Gastrocnemius medialis (tissue), 4 donors: ENCODE data around the gene CDR2. TPM values are rescaled to one million over a fixed set of nuclear protein-coding genes. Genes with fewer than 3 reads are reported as not detected.

Source experiments
- ATAC-seq, 2 donors: fragments of 150-250 bp; one replicate each; pipeline ENCODE4 v1.9.1; 2016
- DNase-seq, 2 donors: peaks; one replicate each; pipeline ENCODE4 v3.0.0-alpha.2; 2019
- H3K27ac ChIP-seq, 4 donors: fragments of 200-600 bp; sonication (generic); 1 replicate in 1 of 4; 2 replicates in 3 of 4; pipeline ENCODE4 v1.5.1; 2016 to 2018; ENCODE audit warnings: mild to moderate bottlenecking in 2 of 4, moderate library complexity in 1 of 4
- H3K27me3 ChIP-seq, 3 donors: fragments of 200-600 bp; sonication (generic) in 2 of 3; 1 replicate in 1 of 3; 2 replicates in 2 of 3; pipeline versions ENCODE4 v1.5.1 to v1.6.0; 2016 to 2019; ENCODE audit warnings: mild to moderate bottlenecking in 1 of 3, moderate library complexity in 1 of 3
- H3K36me3 ChIP-seq, 2 donors: fragments of 200-600 bp; sonication (generic) in 1 of 2; one replicate each; pipeline ENCODE4 v1.5.1; 2017 to 2018
- H3K4me1 ChIP-seq, 2 donors: fragments of 200-600 bp; sonication (generic) in 1 of 2; one replicate each; pipeline ENCODE4 v1.5.1; 2016 to 2017; ENCODE audit warnings: mild to moderate bottlenecking in 2 of 2
- H3K4me3 ChIP-seq, 4 donors: fragments of 200-600 bp; sonication (generic) in 3 of 4; 1 replicate in 1 of 4; 2 replicates in 3 of 4; pipeline ENCODE4 v1.5.1; 2016 to 2019; ENCODE audit warnings: mild to moderate bottlenecking in 2 of 4
- H3K9me3 ChIP-seq, 3 donors: fragments of 200-600 bp; sonication (generic) in 2 of 3; 1 replicate in 1 of 3; 2 replicates in 2 of 3; pipeline ENCODE4 v1.5.1; 2016 to 2019
- CTCF ChIP-seq, 5 experiments: fragments of 450-650 bp in 3 of 5; fragments of 200-600 bp in 2 of 5; sonication (generic) in 2 of 5; IDR thresholded peaks in 4 of 5; conservative IDR thresholded peaks in 1 of 5; 1 replicate in 4 of 5; 2 replicates in 1 of 5; pipeline ENCODE4 v1.5.1; 2016 to 2019; ENCODE audit warnings: antibody characterized with exemption in 5 of 5, mild to moderate bottlenecking in 3 of 5, moderate library complexity in 3 of 5
- POLR2A ChIP-seq, 2 donors: fragments of 450-650 bp; IDR thresholded peaks; one replicate each; pipeline ENCODE4 v1.6.1; 2017; ENCODE audit warnings: antibody characterized with exemption in 2 of 2, mild to moderate bottlenecking in 2 of 2, moderate library complexity in 2 of 2
- in situ Hi-C, 4 donors: fragments of 200-750 bp; cut with MboI; loops; one replicate each; pipeline versions ENCODE4 v1.15.0 to v1.8.0; 2017; ENCODE audit warnings: low sequenced_read_pairs in 4 of 4
- intact Hi-C: fragments of 100-400 bp; cut with DNase I; formaldehyde crosslinking; loops from one replicate; pipeline ENCODE4 v1.15.1; 2023; ENCODE audit warnings: low total_unique reads
- total RNA-seq, 4 donors: library from RNA; depleted of rRNA; stranded (reverse); fragments of >200 nt; gene quantifications; one replicate each; pipeline versions ENCODE4 v1.1.0 to v1.2.3, GENCODE V29; 2016

Gene CDR2
- total RNA-seq, 4 donors from 2014 or later: 4.1 to 7.6 (median 7.3) TPM

- in situ Hi-C loops (loop anchor here in 1 of 4 donors (25.0 kb wide), 1 partner anchor 1150 kb away; no protein-coding TSS in a partner anchor), intact Hi-C loops (no loop called here)
- no peaks in the 10 kb centered on the region for H3K27me3 ChIP-seq
- peaks cover 0 to 54% of the 10 kb centered on the region in 2 donors for H3K36me3 ChIP-seq
- TF ChIP-seq CTCF (IDR thresholded peaks at IDR 0.05 in 4 of 5, conservative IDR thresholded peaks at IDR 0.05 in 1 of 5) (no peak), POLR2A (IDR thresholded peaks at IDR 0.05) (no peak)
- H3K4me3 ChIP-seq: no peak overlapping the region
- peaks cover 0 to 5% (median 0%) of the 10 kb centered on the region in 3 donors for H3K9me3 ChIP-seq
- ATAC-seq: no peak
- no peak for DNase-seq
- no peaks in the 10 kb centered on the region for H3K4me1 ChIP-seq
- no peak overlapping the region for H3K27ac ChIP-seq
Measured at GRCh38 chr16:22337045-22337444, 37.4 kb downstream of the CDR2 start.

- Histone ChIP-seq H3K9me3 (peaks cover 0 to 5% (median 0%) of the 10 kb centered on the region in 3 donors), H3K4me3 (no peak overlapping the region), H3K27ac (no peak overlapping the region), H3K36me3 (peaks cover 0 to 58% of the 10 kb centered on the region in 2 donors), H3K4me1 (no peaks in the 10 kb centered on the region), H3K27me3 (no peaks in the 10 kb centered on the region)
- intact Hi-C loops: no loop called here
- in situ Hi-C loops: loop anchor here in 1 of 4 donors (25.0 kb wide), 1 partner anchor 1149 kb away; no protein-coding TSS in a partner anchor
- no peak for TF ChIP-seq CTCF (IDR thresholded peaks at IDR 0.05 in 4 of 5, conservative IDR thresholded peaks at IDR 0.05 in 1 of 5)
- TF ChIP-seq POLR2A (IDR thresholded peaks at IDR 0.05): no peak
- DNase-seq (no peak), ATAC-seq (no peak)
Measured at GRCh38 chr16:22336581-22336980, 37.8 kb downstream of the CDR2 start.

GRCh38 chr16:22335668-22336246, 38.7 kb downstream of the CDR2 start:
- intact Hi-C loops: no loop called here
- no peaks in the 10 kb centered on the region for H3K27me3 ChIP-seq
- no peak for TF ChIP-seq CTCF (IDR thresholded peaks at IDR 0.05 in 4 of 5, conservative IDR thresholded peaks at IDR 0.05 in 1 of 5)
- no peak for TF ChIP-seq POLR2A (IDR thresholded peaks at IDR 0.05)
- no peaks in the 10 kb centered on the region for H3K4me1 ChIP-seq
- H3K36me3 ChIP-seq: peaks cover 0 to 63% of the 10 kb centered on the region in 2 donors
- in situ Hi-C loops: loop anchor here in 1 of 4 donors (25.0 kb wide), 1 partner anchor 1148 kb away; no protein-coding TSS in a partner anchor
- no peak overlapping the region for H3K27ac ChIP-seq
- ATAC-seq (no peak), DNase-seq (no peak)
- peaks cover 0 to 5% (median 0%) of the 10 kb centered on the region in 3 donors for H3K9me3 ChIP-seq
- no peak overlapping the region for H3K4me3 ChIP-seq

GRCh38 chr16:22333457-22333994, 40.9 kb downstream of the CDR2 start:
- intact Hi-C loops: no loop called here
- Histone ChIP-seq H3K27me3 (no peaks in the 10 kb centered on the region), H3K9me3 (peaks cover 0 to 5% (median 0%) of the 10 kb centered on the region in 3 donors), H3K4me1 (no peaks in the 10 kb centered on the region), H3K4me3 (no peak overlapping the region), H3K36me3 (peaks cover 0 to 81% of the 10 kb centered on the region in 2 donors), H3K27ac (no peak overlapping the region)
- no peak for TF ChIP-seq POLR2A (IDR thresholded peaks at IDR 0.05)
- TF ChIP-seq CTCF (IDR thresholded peaks at IDR 0.05 in 4 of 5, conservative IDR thresholded peaks at IDR 0.05 in 1 of 5): no peak
- ATAC-seq (peak; percentile 36 to 60), DNase-seq (no peak)
- in situ Hi-C loops: loop anchor here in 1 of 4 donors (25.0 kb wide), 1 partner anchor 1146 kb away; no protein-coding TSS in a partner anchor
